G401 (cell line): ENCODE results near the gene ZNF587. TPM values are rescaled to one million over a fixed set of nuclear protein-coding genes. Genes with fewer than 3 reads are reported as not detected.
"Not testable (repeated sequence)": the region's sequence is repeated elsewhere in the genome, so short reads cannot be mapped to it uniquely, and the experiment has no call there.

Experiments
- DNase-seq: peaks from one replicate; pipeline ENCODE4 v3.0.0-alpha.2; 2015; ENCODE audit warnings: low spot score
- in situ Hi-C: cut with HindIII; loops from 2 replicates; pipeline ENCODE4 v1.10.0; 2016; ENCODE audit warnings: low sequenced_read_pairs, mixed read lengths
- total RNA-seq: library from RNA; depleted of rRNA; stranded (reverse); fragments of >200 nt; shearing (Covaris generic); gene quantifications from 2 replicates; pipeline ENCODE4 v1.2.3, GENCODE V29; 2014; rRNA removed

The ZNF587 gene
- total RNA-seq, 1 experiment from 2014 or later = 9.6 TPM

GRCh38 chr19:57870225-57870624 lies 20.6 kb downstream of the ZNF587 start:
- in situ Hi-C loops = no loop called here
- no peak for DNase-seq

GRCh38 chr19:57872450-57872849 lies 22.8 kb downstream of the ZNF587 start:
- in situ Hi-C loops = no loop called here

GRCh38 chr19:57873883-57874799 lies 24.5 kb downstream of the ZNF587 start:
- in situ Hi-C loops, DNase-seq: not testable (repeated sequence)

More at GRCh38 chr19:57872450-57872849, 22.8 kb downstream of the ZNF587 start:
- DNase-seq = no peak

GRCh38 chr19:57886046-57886445 lies 36.4 kb downstream of the ZNF587 start:
- in situ Hi-C loops = no loop called here
- no peak for DNase-seq

- DNase-seq = peak; percentile 15
- in situ Hi-C loops = no loop called here
Observed at GRCh38 chr19:57887195-57887941, 37.7 kb downstream of the ZNF587 start.

- in situ Hi-C loops = no loop called here
- peak; percentile 14 for DNase-seq
Observed at GRCh38 chr19:57888107-57888559, 38.5 kb downstream of the ZNF587 start.

- in situ Hi-C loops = no loop called here
- DNase-seq = peak; percentile 96
Observed at GRCh38 chr19:57888560-57889231, 39.0 kb downstream of the ZNF587 start, which contains the start of gene ZNF814. ZNF814 (minus strand) TSS chr19:57889037; CDS start chr19:57888802, 235 bp downstream.

- in situ Hi-C loops = not testable (repeated sequence)
Observed at GRCh38 chr19:57890706-57891105, 41.0 kb downstream of the ZNF587 start.

GRCh38 chr19:57900311-57900710 lies 50.7 kb downstream of the ZNF587 start:
- in situ Hi-C loops = no loop called here
- no peak for DNase-seq

More at GRCh38 chr19:57890706-57891105, 41.0 kb downstream of the ZNF587 start:
- not testable (repeated sequence) for DNase-seq

- in situ Hi-C loops = no loop called here
- no peak for DNase-seq
Observed at GRCh38 chr19:57903618-57904184, 54.0 kb downstream of the ZNF587 start.

- in situ Hi-C loops = no loop called here
- no peak for DNase-seq
Observed at GRCh38 chr19:57905258-57905657, 55.6 kb downstream of the ZNF587 start.

- DNase-seq = no peak
- in situ Hi-C loops = no loop called here
Observed at GRCh38 chr19:57907394-57907793, 57.7 kb downstream of the ZNF587 start.

- in situ Hi-C loops = no loop called here
- no peak for DNase-seq
Observed at GRCh38 chr19:57914531-57914930, 64.9 kb downstream of the ZNF587 start.

Other genes with a start within 250 kb of the ZNF587 start
- gene ZNF530, start 250.0 kb upstream of the ZNF587 start, total RNA-seq = 6.5 and 8.3 TPM in 2 replicates
- 6.2 and 19.6 TPM in 2 replicates for gene ZNF134, start 235.6 kb upstream of the ZNF587 start, total RNA-seq
- gene ZNF211, start 216.7 kb upstream of the ZNF587 start, total RNA-seq = 10.8 and 16.9 TPM in 2 replicates
- 0.55 and 1.3 TPM in 2 replicates for gene ZSCAN4, start 180.9 kb upstream of the ZNF587 start, total RNA-seq
- 11.7 and 15.8 TPM in 2 replicates for gene ZNF551, start 167.9 kb upstream of the ZNF587 start, total RNA-seq
- not detected in 2 replicates for gene ZNF154, start 140.7 kb upstream of the ZNF587 start, total RNA-seq
- gene ZNF671, start 122.2 kb upstream of the ZNF587 start, total RNA-seq = not detected in 2 replicates
- 10.8 and 11.0 TPM in 2 replicates for gene ZNF776, start 103.0 kb upstream of the ZNF587 start, total RNA-seq
- 11.3 and 20.8 TPM in 2 replicates for gene ZNF586, start 80.2 kb upstream of the ZNF587 start, total RNA-seq
- gene ZNF552, start 34.9 kb upstream of the ZNF587 start, total RNA-seq = 2.8 and 7.8 TPM in 2 replicates
- 6.0 and 12.8 TPM in 2 replicates for gene ZNF587B, start 19.6 kb upstream of the ZNF587 start, total RNA-seq
- 1.1 and 2.0 TPM in 2 replicates for gene ZNF814, start 39.2 kb downstream of the ZNF587 start, total RNA-seq
- 6.0 and 9.7 TPM in 2 replicates for gene ZNF417, start 66.7 kb downstream of the ZNF587 start, total RNA-seq
- 0.27 and 0.49 TPM in 2 replicates for gene ZNF418, start 85.5 kb downstream of the ZNF587 start, total RNA-seq
- 3.6 and 10.2 TPM in 2 replicates for gene ZNF256, start 97.8 kb downstream of the ZNF587 start, total RNA-seq
- gene C19orf18, start 124.7 kb downstream of the ZNF587 start, total RNA-seq = 0.31 TPM in 1 of 2 replicates, not detected in the other
- gene ZNF606, start 153.0 kb downstream of the ZNF587 start, total RNA-seq = 28.9 and 30.2 TPM in 2 replicates
- gene ZSCAN1, start 184.2 kb downstream of the ZNF587 start, total RNA-seq = not detected in 2 replicates
- gene ZNF135, start 209.4 kb downstream of the ZNF587 start, total RNA-seq = 0.06 TPM in 1 of 2 replicates, not detected in the other
- 39.8 and 58.3 TPM in 2 replicates for gene ZSCAN18, start 248.4 kb downstream of the ZNF587 start, total RNA-seq